ENCODE results near the gene ARL2BP. TPM values are rescaled to one million over a fixed set of nuclear protein-coding genes. Genes with fewer than 3 reads are reported as not detected.

ARL2BP gene
- total and polyA plus RNA-seq, 7 experiments from 2014 or later, result 32.6 to 166 (median 56.9) TPM

GRCh38 chr16:57285379-57285778 is 40.3 kb downstream of the ARL2BP start:
- ChIA-PET CTCF (no interaction called here), POLR2A (interaction anchor here (1.4 to 2.2 kb wide), 4 partner anchors 14 to 40 kb away, joined by 3 to 6 read pairs (median 6); partner anchors contain the start of gene ARL2BP)
- intact Hi-C loops (cut with micrococcal nuclease), result loop anchor here (2.0 to 10.0 kb wide), 4 partner anchors 15 to 201 kb away; partner anchors contain the start of genes PSME3IP1 (in 1 of the 2) and RSPRY1 (in 1 of the 2)
- peak overlapping the region; percentile 5 to 88 (median 80) for H3K4me3 Mint-ChIP-seq
- H3K27ac ChIP-seq (ENCODE audit: low read depth, low read length), result no peak overlapping the region
- H3K27me3 ChIP-seq (ENCODE audit: control insufficient read depth in 2 of 2, insufficient read depth in 2 of 2, low read length in 2 of 2), result peaks cover 0 to 8% of the 10 kb centered on the region in 2 donors
- H3K9me3 ChIP-seq (ENCODE audit: control insufficient read depth in 2 of 3, low read length in 3 of 3), result no peaks in the 10 kb centered on the region
- no peak overlapping the region for H3K4me3 ChIP-seq (ENCODE audit: low read length)
- peaks cover 20 to 44% (median 34%) of the 10 kb centered on the region in 7 donors for H3K4me1 Mint-ChIP-seq
- H3K27me3 Mint-ChIP-seq, result peaks cover 0 to 41% (median 0%) of the 10 kb centered on the region in 5 donors
- no peaks in the 10 kb centered on the region for H3K9me3 Mint-ChIP-seq
- ATAC-seq, result no peak
- H3K4me1 ChIP-seq (ENCODE audit: control insufficient read depth in 2 of 2, insufficient read depth in 2 of 2, low read length in 2 of 2), result peaks cover 0 to 16% of the 10 kb centered on the region in 2 donors
- peak overlapping the region in 4 of 9 donors; percentile 38 to 78 (median 60) for H3K27ac Mint-ChIP-seq
- DNase-seq, result no peak
- H3K36me3 ChIP-seq (ENCODE audit: control insufficient read depth in 2 of 3, insufficient read depth in 3 of 3, low read length in 3 of 3), result no peaks in the 10 kb centered on the region
- H3K36me3 Mint-ChIP-seq, result peaks cover 0 to 2% (median 0%) of the 10 kb centered on the region in 5 donors

GRCh38 chr16:57289391-57290257 is 44.6 kb downstream of the ARL2BP start:
- no peaks in the 10 kb centered on the region for H3K4me1 ChIP-seq (ENCODE audit: control insufficient read depth in 2 of 2, insufficient read depth in 2 of 2, low read length in 2 of 2)
- H3K36me3 Mint-ChIP-seq, result peaks cover 0 to 2% (median 0%) of the 10 kb centered on the region in 5 donors
- H3K9me3 ChIP-seq (ENCODE audit: control insufficient read depth in 2 of 3, low read length in 3 of 3), result no peaks in the 10 kb centered on the region
- H3K27me3 ChIP-seq (ENCODE audit: control insufficient read depth in 2 of 2, insufficient read depth in 2 of 2, low read length in 2 of 2), result peaks cover 0 to 8% of the 10 kb centered on the region in 2 donors
- no peak overlapping the region for H3K4me3 ChIP-seq (ENCODE audit: low read length)
- H3K27ac ChIP-seq (ENCODE audit: low read depth, low read length), result no peak overlapping the region
- intact Hi-C loops (cut with micrococcal nuclease), result loop anchor here in 1 of 2 donors (1.0 to 10.0 kb wide), 2 partner anchors 10 to 205 kb away; no protein-coding TSS in a partner anchor
- H3K27ac Mint-ChIP-seq, result peak overlapping the region in 2 of 9 donors; percentile 25 to 80
- peak overlapping the region in 1 of 10 donors; percentile 55 for H3K4me3 Mint-ChIP-seq
- H3K27me3 Mint-ChIP-seq, result peaks cover 0 to 11% (median 0%) of the 10 kb centered on the region in 5 donors
- H3K4me1 Mint-ChIP-seq, result peaks cover 2 to 22% (median 7%) of the 10 kb centered on the region in 7 donors
- POLR2A ChIA-PET, result interaction anchor here (0.6 to 1.3 kb wide), 6 partner anchors 9 to 684 kb away, joined by 3 to 4 read pairs (median 4); no protein-coding TSS in a partner anchor
- CTCF ChIA-PET, result interaction anchor here (0.6 to 2.3 kb wide), 3 partner anchors 10 to 233 kb away, joined by 3 to 11 read pairs (median 3); no protein-coding TSS in a partner anchor
- H3K36me3 ChIP-seq (ENCODE audit: control insufficient read depth in 2 of 3, insufficient read depth in 3 of 3, low read length in 3 of 3), result no peaks in the 10 kb centered on the region
- H3K9me3 Mint-ChIP-seq, result no peaks in the 10 kb centered on the region
- DNase-seq (peak in 1 of 9 donors; percentile 29), ATAC-seq (no peak)

GRCh38 chr16:57297856-57298255 is 52.8 kb downstream of the ARL2BP start:
- CTCF ChIA-PET, result interaction anchor here (2.4 kb wide), 1 partner anchor 17 kb away, joined by 9 read pairs; no protein-coding TSS in a partner anchor
- Mint-ChIP-seq H3K4me3 (peak overlapping the region in 8 of 10 donors; percentile 33 to 86 (median 70)), H3K9me3 (no peaks in the 10 kb centered on the region), H3K36me3 (no peaks in the 10 kb centered on the region), H3K27me3 (peaks cover 0 to 4% (median 0%) of the 10 kb centered on the region in 5 donors), H3K27ac (peak overlapping the region in 6 of 9 donors; percentile 86 to 97 (median 94)), H3K4me1 (peaks cover 4 to 16% (median 11%) of the 10 kb centered on the region in 7 donors)
- intact Hi-C loops (cut with micrococcal nuclease), result no loop called here
- Histone ChIP-seq H3K36me3 (ENCODE audit: control insufficient read depth in 2 of 3, insufficient read depth in 3 of 3, low read length in 3 of 3) (no peaks in the 10 kb centered on the region), H3K4me3 (ENCODE audit: low read length) (peak overlapping the region; percentile 9), H3K27me3 (ENCODE audit: control insufficient read depth in 2 of 2, insufficient read depth in 2 of 2, low read length in 2 of 2) (no peaks in the 10 kb centered on the region), H3K27ac (ENCODE audit: low read depth, low read length) (peak overlapping the region; percentile 53), H3K9me3 (ENCODE audit: control insufficient read depth in 2 of 3, low read length in 3 of 3) (no peaks in the 10 kb centered on the region), H3K4me1 (ENCODE audit: control insufficient read depth in 2 of 2, insufficient read depth in 2 of 2, low read length in 2 of 2) (peaks cover 11 to 24% of the 10 kb centered on the region in 2 donors)
- DNase-seq, result peak in 7 of 9 donors; percentile 46 to 77 (median 65)
- ATAC-seq, result peak; percentile 5
- POLR2A ChIA-PET, result interaction anchor here (0.6 to 1.4 kb wide), 4 partner anchors 16 to 28 kb away, joined by 3 to 5 read pairs (median 4); no protein-coding TSS in a partner anchor

GRCh38 chr16:57299009-57299718 is 54.1 kb downstream of the ARL2BP start:
- Histone ChIP-seq H3K36me3 (ENCODE audit: control insufficient read depth in 2 of 3, insufficient read depth in 3 of 3, low read length in 3 of 3) (no peaks in the 10 kb centered on the region), H3K27ac (ENCODE audit: low read depth, low read length) (peak overlapping the region; percentile 75), H3K4me1 (ENCODE audit: control insufficient read depth in 2 of 2, insufficient read depth in 2 of 2, low read length in 2 of 2) (peaks cover 11 to 25% of the 10 kb centered on the region in 2 donors), H3K27me3 (ENCODE audit: control insufficient read depth in 2 of 2, insufficient read depth in 2 of 2, low read length in 2 of 2) (no peaks in the 10 kb centered on the region), H3K4me3 (ENCODE audit: low read length) (peak overlapping the region; percentile 65), H3K9me3 (ENCODE audit: control insufficient read depth in 2 of 3, low read length in 3 of 3) (no peaks in the 10 kb centered on the region)
- no peak overlapping the region for H3K4me3 Mint-ChIP-seq
- ATAC-seq, result no peak
- H3K36me3 Mint-ChIP-seq, result no peaks in the 10 kb centered on the region
- peaks cover 4 to 19% (median 11%) of the 10 kb centered on the region in 7 donors for H3K4me1 Mint-ChIP-seq
- no peaks in the 10 kb centered on the region for H3K9me3 Mint-ChIP-seq
- H3K27me3 Mint-ChIP-seq, result peaks cover 0 to 4% (median 0%) of the 10 kb centered on the region in 5 donors
- peak in 1 of 9 donors; percentile 16 for DNase-seq
- ChIA-PET POLR2A (interaction anchor here (0.8 to 3.3 kb wide), 7 partner anchors 15 to 133 kb away, joined by 3 to 33 read pairs (median 8); partner anchors contain the start of genes ARL2BP and PLLP), CTCF (interaction anchor here (0.9 to 7.8 kb wide), 7 partner anchors 8 to 223 kb away, joined by 3 to 83 read pairs (median 6); partner anchors contain the start of genes CIAPIN1 and COQ9)
- no peak overlapping the region for H3K27ac Mint-ChIP-seq
- intact Hi-C loops (cut with micrococcal nuclease), result loop anchor here in 1 of 2 donors (1.0 kb wide), 1 partner anchor 10 kb away; no protein-coding TSS in a partner anchor

GRCh38 chr16:57299719-57300386 is 54.8 kb downstream of the ARL2BP start:
- peak; percentile 62 for ATAC-seq

More at GRCh38 chr16:57299719-57300386, 54.8 kb downstream of the ARL2BP start:
- peak overlapping the region; percentile 75 for H3K27ac ChIP-seq (ENCODE audit: low read depth, low read length)
- H3K27me3 ChIP-seq (ENCODE audit: control insufficient read depth in 2 of 2, insufficient read depth in 2 of 2, low read length in 2 of 2), result no peaks in the 10 kb centered on the region
- CTCF ChIA-PET, result interaction anchor here (0.6 to 7.8 kb wide), 17 partner anchors 9 to 398 kb away, joined by 3 to 83 read pairs (median 3); partner anchors contain the start of genes CIAPIN1 and COQ9
- no peaks in the 10 kb centered on the region for H3K36me3 ChIP-seq (ENCODE audit: control insufficient read depth in 2 of 3, insufficient read depth in 3 of 3, low read length in 3 of 3)
- Mint-ChIP-seq H3K4me1 (peaks cover 4 to 24% (median 11%) of the 10 kb centered on the region in 7 donors), H3K9me3 (no peaks in the 10 kb centered on the region), H3K4me3 (no peak overlapping the region), H3K27ac (no peak overlapping the region), H3K27me3 (peaks cover 0 to 4% (median 0%) of the 10 kb centered on the region in 5 donors), H3K36me3 (no peaks in the 10 kb centered on the region)
- H3K4me3 ChIP-seq (ENCODE audit: low read length), result peak overlapping the region; percentile 65
- H3K4me1 ChIP-seq (ENCODE audit: control insufficient read depth in 2 of 2, insufficient read depth in 2 of 2, low read length in 2 of 2), result peaks cover 16 to 28% of the 10 kb centered on the region in 2 donors
- intact Hi-C loops (cut with micrococcal nuclease), result loop anchor here (1.0 to 10.0 kb wide), 22 partner anchors 11 to 849 kb away; partner anchors contain the start of genes CCDC102A (in 2 of the 2), CIAPIN1 (in 2 of the 2), COQ9 (in 2 of the 2) and DOK4 (in 2 of the 2)
- POLR2A ChIA-PET, result interaction anchor here (0.6 to 3.3 kb wide), 13 partner anchors 15 to 243 kb away, joined by 3 to 33 read pairs (median 3); partner anchors contain the start of genes ADGRG5, ARL2BP, CIAPIN1 and COQ9
- H3K9me3 ChIP-seq (ENCODE audit: control insufficient read depth in 2 of 3, low read length in 3 of 3), result no peaks in the 10 kb centered on the region
- peak; percentile 71 to 91 (median 86) for DNase-seq
